HepG2 (cell line): ENCODE measurements around the gene AMDHD1. TPM values are rescaled to one million over a fixed set of nuclear protein-coding genes. Genes with fewer than 3 reads are reported as not detected.

Experiments
- AHR ChIP-seq: IDR thresholded peaks from 2 replicates; pipeline ENCODE4 v1.6.1; 2018; ENCODE audit warnings: missing genetic modification reagents, missing compliant biosample characterization
- AKNA ChIP-seq: sonication (generic); formaldehyde crosslinking; IDR thresholded peaks from 2 replicates; pipeline ENCODE4 v1.4.0; 2020; ENCODE audit warnings: missing genetic modification reagents, borderline replicate concordance
- FOXC1 ChIP-seq: sonication (generic); formaldehyde crosslinking; IDR thresholded peaks from 2 replicates; pipeline ENCODE4 v1.8.0; 2022; ENCODE audit warnings: mild to moderate bottlenecking, missing genetic modification reagents, borderline replicate concordance
- GTF2F1 ChIP-seq: fragments of 150-350 bp; IDR thresholded peaks from 2 replicates; pipeline ENCODE4 v1.6.1; 2014; ENCODE audit warnings: low read length
- KDM3A ChIP-seq: IDR thresholded peaks from 2 replicates; pipeline ENCODE4 v1.6.1; 2018; ENCODE audit warnings: low read depth, missing compliant biosample characterization
- MTERF4 ChIP-seq: sonication (generic); formaldehyde crosslinking; IDR thresholded peaks from 2 replicates; pipeline ENCODE4 v1.8.0; 2023; ENCODE audit warnings: mild to moderate bottlenecking, missing genetic modification reagents
- POLR2A ChIP-seq, 2 experiments: IDR thresholded peaks; 2 replicates each; pipeline ENCODE4 v1.6.1; 2011; ENCODE audit warnings: low read depth in 2 of 2, low read length in 2 of 2, mild to moderate bottlenecking in 1 of 2, moderate library complexity in 1 of 2; ENCODE audit not compliant: insufficient read depth in 1 of 2
- THAP9 ChIP-seq: sonication (generic); formaldehyde crosslinking; IDR thresholded peaks from 2 replicates; pipeline ENCODE4; 2020; ENCODE audit warnings: missing genetic modification reagents, mild to moderate bottlenecking, borderline replicate concordance
- ZBTB33 ChIP-seq: sonication (generic); formaldehyde crosslinking; IDR thresholded peaks from 2 replicates; pipeline ENCODE4 v1.4.0; 2020; ENCODE audit warnings: missing genetic modification reagents
- ZNF687 ChIP-seq: sonication (generic); formaldehyde crosslinking; IDR thresholded peaks from 2 replicates; pipeline ENCODE4 v1.5.1; 2020; ENCODE audit warnings: mild to moderate bottlenecking, missing genetic modification reagents, moderate library complexity
- polyA plus RNA-seq, 8 experiments: library from polyadenylated mRNA; depleted of rRNA in 3 of 8; stranded (reverse) in 7 of 8; unstranded in 1 of 8; fragments of >200 nt; fragmentation: Illumina TruSeq in 4 of 8; extraction: Trizol in 4 of 8; gene quantifications; 2 replicates each; pipeline versions ENCODE4 v1.2.1 to v1.2.3, GENCODE V29; 2011 to 2016; ENCODE audit warnings: low read depth in 4 of 8, missing spikeins in 1 of 8, mixed read lengths in 1 of 8; ENCODE audit not compliant: insufficient read depth in 1 of 8
- total RNA-seq, 5 experiments: library from RNA; depleted of rRNA; stranded (reverse); fragments of >200 nt; fragmentation: Illumina TruSeq; extraction: Trizol; gene quantifications; 2 replicates each; pipeline ENCODE4 v1.2.3, GENCODE V29; 2016; ENCODE audit warnings: low read depth in 1 of 5

AMDHD1 gene
- total and polyA plus RNA-seq, 2 of the 13 experiments (the other 11 are each of a cell fraction or from before 2014, with no cell fraction given), result 6.5 to 29.6 TPM

GRCh38 chr12:95943330-95943842 lies at the start of gene AMDHD1 (continued):
- TF ChIP-seq FOXC1 (no peak), GTF2F1 (no peak), KDM3A (CRISPR knock-in tag) (peak; percentile 34; the same call in 1 of the 2 replicates), AHR (peak; percentile 50; the same call in 1 of the 2 replicates), THAP9 (CRISPR knock-in tag) (no peak), ZNF687 (CRISPR knock-in tag) (peak; percentile 76), ZBTB33 (CRISPR knock-in tag) (no peak), POLR2A (IDR thresholded peaks at IDR 0.05; ENCODE audit: insufficient read depth in 1 of 2, low read depth in 2 of 2, low read length in 2 of 2) (peak; percentile 39 to 58; a peak in 1 of 4 replicates), MTERF4 (0 out of 2 replicates have a peak, but pooled peaks have one; percentile 54), AKNA (no peak)
